GM19395 (cell line): Measurements from ENCODE around the gene GFM1.

Source experiments
- ATAC-seq: cut with Tn5 transposase; IDR thresholded peaks from one replicate; pipeline ENCODE4 v1.9.1; 2021; ENCODE audit warnings: mild to moderate bottlenecking, moderate library complexity; ENCODE audit not compliant: unreplicated experiment

GFM1 gene

GRCh38 chr3:158644345-158644908 is at the start of gene GFM1:
TSS of gene GFM1 (plus strand) at chr3:158644527. CDS start at chr3:158644635, 108 bp downstream.
- ATAC-seq, result peak; percentile 99

GRCh38 chr3:158600787-158601186 is 43.5 kb upstream of the GFM1 start:
- no peak for ATAC-seq

- no peak for ATAC-seq
Observed at GRCh38 chr3:158602227-158602626, 42.1 kb upstream of the GFM1 start.

GRCh38 chr3:158617982-158618875 is 26.1 kb upstream of the GFM1 start:
- no peak for ATAC-seq

- ATAC-seq, result no peak
Observed at GRCh38 chr3:158625881-158626280, 18.4 kb upstream of the GFM1 start.

- no peak for ATAC-seq
Observed at GRCh38 chr3:158631981-158632380, 12.3 kb upstream of the GFM1 start.

GRCh38 chr3:158640646-158641045 is 3.7 kb upstream of the GFM1 start:
- no peak for ATAC-seq

GRCh38 chr3:158642005-158642404 is 2.3 kb upstream of the GFM1 start:
- no peak for ATAC-seq

- ATAC-seq, result no peak
Observed at GRCh38 chr3:158642474-158643210, 1.7 kb upstream of the GFM1 start.

- no peak for ATAC-seq
Observed at GRCh38 chr3:158649791-158650190, 5.5 kb downstream of the GFM1 start.

GRCh38 chr3:158651192-158651591 is 6.9 kb downstream of the GFM1 start:
- no peak for ATAC-seq

- ATAC-seq, result no peak
Observed at GRCh38 chr3:158652463-158652862, 8.1 kb downstream of the GFM1 start.

- no peak for ATAC-seq
Observed at GRCh38 chr3:158658889-158659288, 14.6 kb downstream of the GFM1 start.

GRCh38 chr3:158659454-158660237 is 15.3 kb downstream of the GFM1 start:
- peak; percentile 91 for ATAC-seq

- no peak for ATAC-seq
Observed at GRCh38 chr3:158660711-158661110, 16.4 kb downstream of the GFM1 start.

- no peak for ATAC-seq
Observed at GRCh38 chr3:158663246-158663645, 18.9 kb downstream of the GFM1 start.

- ATAC-seq, result no peak
Observed at GRCh38 chr3:158663832-158664231, 19.5 kb downstream of the GFM1 start.

GRCh38 chr3:158666416-158666815 is 22.1 kb downstream of the GFM1 start:
- ATAC-seq, result no peak

GRCh38 chr3:158668506-158668905 is 24.2 kb downstream of the GFM1 start:
- ATAC-seq, result no peak

- no peak for ATAC-seq
Observed at GRCh38 chr3:158671821-158672214, 27.5 kb downstream of the GFM1 start.
